Endometrial microvascular endothelial cells (primary cell): ENCODE measurements around the gene SNCG. TPM values are rescaled to one million over a fixed set of nuclear protein-coding genes. Genes with fewer than 3 reads are reported as not detected.

ENCODE experiments used
- in situ Hi-C: cut with HindIII; loops from 2 replicates; pipeline ENCODE4 v1.10.0; 2017; ENCODE audit warnings: low sequenced_read_pairs, low pct_unique_long_range_greater_than_20kb; ENCODE audit errors: inconsistent ontology term
- total RNA-seq: library from RNA; depleted of rRNA; stranded (reverse); fragments of >200 nt; gene quantifications from one replicate; pipeline ENCODE4 v1.2.3, GENCODE V29; 2015; ENCODE audit errors: inconsistent ontology term

SNCG gene
- total RNA-seq, 1 donor from 2014 or later: 87.7 TPM

- in situ Hi-C loops: no loop called here
These were observed 720 bp downstream of the SNCG start for GRCh38 chr10:86958901-86959736.

GRCh38 chr10:86959737-86960002 is 1.3 kb downstream of the SNCG start:
- in situ Hi-C loops: no loop called here

- in situ Hi-C loops: no loop called here
These were observed 1.8 kb downstream of the SNCG start for GRCh38 chr10:86960003-86960862.

- in situ Hi-C loops: no loop called here
These were observed 2.5 kb downstream of the SNCG start for GRCh38 chr10:86960863-86961434.

- in situ Hi-C loops: no loop called here
These were observed 3.2 kb downstream of the SNCG start for GRCh38 chr10:86961481-86962091.

- in situ Hi-C loops: no loop called here
These were observed 4.0 kb downstream of the SNCG start for GRCh38 chr10:86962136-86962980.

GRCh38 chr10:86962981-86963310 is 4.5 kb downstream of the SNCG start:
- in situ Hi-C loops: no loop called here

GRCh38 chr10:86963341-86963919 is 5.0 kb downstream of the SNCG start:
- in situ Hi-C loops: no loop called here

GRCh38 chr10:86964061-86964846 is 5.9 kb downstream of the SNCG start:
- in situ Hi-C loops: no loop called here

GRCh38 chr10:86964847-86965190 is 6.4 kb downstream of the SNCG start:
- in situ Hi-C loops: no loop called here

- in situ Hi-C loops: no loop called here
These were observed 7.7 kb downstream of the SNCG start for GRCh38 chr10:86965986-86966654.

- in situ Hi-C loops: no loop called here
These were observed 9.1 kb downstream of the SNCG start for GRCh38 chr10:86967481-86967941.

GRCh38 chr10:86968271-86968993 is 10.0 kb downstream of the SNCG start, which contains the start of gene ADIRF:
ADIRF (plus strand) TSS chr10:86968482; CDS start chr10:86968545, 63 bp downstream.
- in situ Hi-C loops: no loop called here

GRCh38 chr10:86968994-86969355 is 10.6 kb downstream of the SNCG start:
- in situ Hi-C loops: no loop called here

GRCh38 chr10:86969421-86970041 is 11.1 kb downstream of the SNCG start:
- in situ Hi-C loops: no loop called here
